Prostate gland (tissue), 2 donors: ENCODE measurements around the gene TRAPPC13.
"Not testable (repeated sequence)": the region's sequence is repeated elsewhere in the genome, so short reads cannot be mapped to it uniquely, and the experiment has no call there.

Source experiments
- CTCF ChIP-seq, 4 experiments: fragments of 200-600 bp in 2 of 4; fragments of 450-650 bp in 2 of 4; sonication (generic) in 2 of 4; IDR thresholded peaks; 1 replicate in 3 of 4; 2 replicates in 1 of 4; pipeline ENCODE4 v1.5.1; 2016 to 2019; ENCODE audit warnings: antibody characterized with exemption in 4 of 4, mild to moderate bottlenecking in 2 of 4, moderate library complexity in 2 of 4
- POLR2A ChIP-seq: fragments of 450-650 bp; IDR thresholded peaks from one replicate; pipeline ENCODE4 v1.6.1; 2016; ENCODE audit warnings: antibody characterized with exemption, mild to moderate bottlenecking

DNA sequence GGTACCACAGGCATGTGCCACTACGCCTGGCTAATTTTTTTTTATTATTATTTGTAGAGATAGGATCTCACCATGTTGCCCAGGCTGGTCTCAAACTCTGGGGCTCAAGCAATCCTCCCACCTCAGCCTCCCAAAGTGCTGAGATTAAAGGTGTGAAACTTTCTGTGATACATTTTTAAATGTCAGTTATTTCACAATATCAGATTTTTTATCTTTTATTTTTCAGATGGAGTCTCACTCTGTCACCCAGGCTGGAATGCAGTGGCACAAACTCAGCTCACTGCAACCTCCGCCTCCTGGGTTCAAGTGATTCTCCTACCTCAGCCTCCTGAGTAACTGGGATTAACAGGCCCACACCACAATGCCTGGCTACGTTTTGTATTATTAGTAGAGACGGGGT, 2.9 kb upstream of the TRAPPC13 start:
- not testable (repeated sequence) for TF ChIP-seq POLR2A; CTCF (IDR thresholded peaks at IDR 0.05)
